SW 1271 (cell line): ENCODE measurements around the gene LCLAT1.

Experiments
- DNase-seq, 2 experiments: peaks; one replicate each; lab custom pipeline; 2025; lab: John Stamatoyannopoulos, UW

LCLAT1 gene

GRCh38 chr2:30675758-30676157 is 228.7 kb downstream of the LCLAT1 start:
- no peak for DNase-seq

GRCh38 chr2:30677231-30677630 is 230.2 kb downstream of the LCLAT1 start:
- no peak for DNase-seq

- no peak for DNase-seq
Measured at GRCh38 chr2:30677861-30678385, 230.9 kb downstream of the LCLAT1 start.

GRCh38 chr2:30678410-30679137 is 231.5 kb downstream of the LCLAT1 start:
- DNase-seq, result no peak

GRCh38 chr2:30679426-30680088 is 232.5 kb downstream of the LCLAT1 start:
- DNase-seq, result no peak

- no peak for DNase-seq
Measured at GRCh38 chr2:30680121-30680520, 233.1 kb downstream of the LCLAT1 start.

- DNase-seq, result no peak
Measured at GRCh38 chr2:30681022-30681421, 234.0 kb downstream of the LCLAT1 start.

GRCh38 chr2:30683236-30683956 is 236.3 kb downstream of the LCLAT1 start:
- no peak for DNase-seq

- DNase-seq, result no peak
Measured at GRCh38 chr2:30684026-30684425, 237.0 kb downstream of the LCLAT1 start.

- no peak for DNase-seq
Measured at GRCh38 chr2:30684516-30684915, 237.5 kb downstream of the LCLAT1 start.

GRCh38 chr2:30684996-30685395 is 237.9 kb downstream of the LCLAT1 start:
- no peak for DNase-seq

- peak in 1 of 2 experiments; percentile 27 for DNase-seq
Measured at GRCh38 chr2:30686000-30686399, 239.0 kb downstream of the LCLAT1 start.

- DNase-seq, result no peak
Measured at GRCh38 chr2:30686669-30687068, 239.6 kb downstream of the LCLAT1 start.

GRCh38 chr2:30688956-30689401 is 241.9 kb downstream of the LCLAT1 start:
- DNase-seq, result no peak

- no peak for DNase-seq
Measured at GRCh38 chr2:30689496-30690125, 242.6 kb downstream of the LCLAT1 start.

- DNase-seq, result no peak
Measured at GRCh38 chr2:30690126-30690561, 243.1 kb downstream of the LCLAT1 start.

GRCh38 chr2:30691091-30691947 is 244.3 kb downstream of the LCLAT1 start:
- no peak for DNase-seq

- DNase-seq, result no peak
Measured at GRCh38 chr2:30691948-30692828, 245.1 kb downstream of the LCLAT1 start.

- DNase-seq, result no peak
Measured at GRCh38 chr2:30692829-30693275, 245.8 kb downstream of the LCLAT1 start.
